ENCODE results near the gene DCC. TPM values are rescaled to one million over a fixed set of nuclear protein-coding genes. Genes with fewer than 3 reads are reported as not detected.

The DCC gene
- total and polyA plus RNA-seq, 2 experiments from 2014 or later = 0.53 to 0.73 TPM

- TF ChIP-seq ZNF462 (CRISPR knock-in tag; IDR thresholded peaks at IDR 0.05) (no peak), EZH2phosphoT487 (IDR thresholded peaks at IDR 0.05; ENCODE audit: unreplicated experiment) (no peak), CREB1 (CRISPR knock-in tag; IDR thresholded peaks at IDR 0.05; ENCODE audit: low read depth) (no peak), POLR2AphosphoS5 (IDR thresholded peaks at IDR 0.05; ENCODE audit: low read depth) (no peak), ZNF114 (CRISPR knock-in tag; IDR thresholded peaks at IDR 0.05) (no peak)
Measured at GRCh38 chr18:52657043-52657805, 317.2 kb downstream of the DCC start (continued).

GRCh38 chr18:52667463-52668065, 327.6 kb downstream of the DCC start:
- Histone ChIP-seq H3K27me3 (ENCODE audit: insufficient read depth) (no peaks in the 10 kb centered on the region), H3K79me2 (replicated peaks; ENCODE audit: insufficient read depth) (no peaks in the 10 kb centered on the region), H3K4me2 (no peak overlapping the region), H3F3A (replicated peaks; ENCODE audit: low read depth) (no peaks in the 10 kb centered on the region), H3K36me3 (ENCODE audit: insufficient read depth) (no peaks in the 10 kb centered on the region), H3K27ac (ENCODE audit: low read depth) (no peak overlapping the region), H3K9me2 (ENCODE audit: insufficient read depth) (no peaks in the 10 kb centered on the region), H4K20me1 (replicated peaks; ENCODE audit: insufficient read depth) (no peaks in the 10 kb centered on the region), H3K4me1 (ENCODE audit: insufficient read depth) (no peaks in the 10 kb centered on the region), H2AFZ (no peak overlapping the region), H3K4me3 (no peak overlapping the region)
- Mint-ChIP-seq H3K4me1 (no peaks in the 10 kb centered on the region), H3K27ac (no peak overlapping the region), H3K9me3 (no peaks in the 10 kb centered on the region; the same call in 2 of the 3 replicates), H3K36me3 (ENCODE audit: low read depth) (no peaks in the 10 kb centered on the region), H3K4me3 (no peak overlapping the region), H3K27me3 (ENCODE audit: insufficient read depth, low read depth, poor library complexity) (peaks cover 4% of the 10 kb centered on the region)
- TF ChIP-seq ZNF331 (CRISPR knock-in tag; IDR thresholded peaks at IDR 0.05; ENCODE audit: low read depth) = no peak
- DNase-seq (ENCODE audit: low spot score) (no peak), ATAC-seq (no peak)

Measured in GM23338 (cell line).